ENCODE data around the gene TENM4.

DNA sequence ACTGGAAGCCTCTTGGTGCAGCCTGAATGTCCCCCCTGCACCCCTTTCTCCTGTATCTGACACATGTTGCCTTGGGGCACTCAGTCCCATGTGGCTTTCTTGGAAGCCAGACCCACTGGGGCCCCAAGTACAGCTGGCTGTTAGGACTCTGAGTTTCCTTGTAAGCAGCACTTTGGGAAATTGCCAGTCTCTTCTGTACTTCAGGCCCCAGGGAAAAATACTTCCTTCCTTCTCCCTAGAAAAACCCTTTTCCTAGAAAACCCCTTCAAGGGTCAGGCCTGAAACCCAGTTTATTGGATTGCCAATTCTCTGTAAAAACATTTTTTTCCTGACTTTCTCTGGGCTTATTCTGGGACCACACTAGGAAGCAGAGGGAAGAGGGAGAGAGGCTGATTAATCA lies 360.3 kb downstream of the TENM4 start:
- TF ChIP-seq ZIC2 (tag by site-specific recombination; IDR thresholded peaks at IDR 0.05), result no peak
- TF ChIP-seq ZNF404 (tag by site-specific recombination; IDR thresholded peaks at IDR 0.05), result no peak
- TF ChIP-seq ZNF274 (IDR thresholded peaks at IDR 0.05; ENCODE audit: low read length), result no peak
- no peak for TF ChIP-seq ZNF274 (tag by site-specific recombination; IDR thresholded peaks at IDR 0.05; ENCODE audit: borderline replicate concordance)
- no peak for TF ChIP-seq ZNF558 (tag by site-specific recombination; IDR thresholded peaks at IDR 0.05)
- TF ChIP-seq, protein P1, sequence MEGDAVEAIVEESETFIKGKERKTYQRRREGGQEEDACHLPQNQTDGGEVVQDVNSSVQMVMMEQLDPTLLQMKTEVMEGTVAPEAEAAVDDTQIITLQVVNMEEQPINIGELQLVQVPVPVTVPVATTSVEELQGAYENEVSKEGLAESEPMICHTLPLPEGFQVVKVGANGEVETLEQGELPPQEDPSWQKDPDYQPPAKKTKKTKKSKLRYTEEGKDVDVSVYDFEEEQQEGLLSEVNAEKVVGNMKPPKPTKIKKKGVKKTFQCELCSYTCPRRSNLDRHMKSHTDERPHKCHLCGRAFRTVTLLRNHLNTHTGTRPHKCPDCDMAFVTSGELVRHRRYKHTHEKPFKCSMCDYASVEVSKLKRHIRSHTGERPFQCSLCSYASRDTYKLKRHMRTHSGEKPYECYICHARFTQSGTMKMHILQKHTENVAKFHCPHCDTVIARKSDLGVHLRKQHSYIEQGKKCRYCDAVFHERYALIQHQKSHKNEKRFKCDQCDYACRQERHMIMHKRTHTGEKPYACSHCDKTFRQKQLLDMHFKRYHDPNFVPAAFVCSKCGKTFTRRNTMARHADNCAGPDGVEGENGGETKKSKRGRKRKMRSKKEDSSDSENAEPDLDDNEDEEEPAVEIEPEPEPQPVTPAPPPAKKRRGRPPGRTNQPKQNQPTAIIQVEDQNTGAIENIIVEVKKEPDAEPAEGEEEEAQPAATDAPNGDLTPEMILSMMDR (tag by site-specific recombination; IDR thresholded peaks at IDR 0.05), result no peak
- TF ChIP-seq, protein P2, sequence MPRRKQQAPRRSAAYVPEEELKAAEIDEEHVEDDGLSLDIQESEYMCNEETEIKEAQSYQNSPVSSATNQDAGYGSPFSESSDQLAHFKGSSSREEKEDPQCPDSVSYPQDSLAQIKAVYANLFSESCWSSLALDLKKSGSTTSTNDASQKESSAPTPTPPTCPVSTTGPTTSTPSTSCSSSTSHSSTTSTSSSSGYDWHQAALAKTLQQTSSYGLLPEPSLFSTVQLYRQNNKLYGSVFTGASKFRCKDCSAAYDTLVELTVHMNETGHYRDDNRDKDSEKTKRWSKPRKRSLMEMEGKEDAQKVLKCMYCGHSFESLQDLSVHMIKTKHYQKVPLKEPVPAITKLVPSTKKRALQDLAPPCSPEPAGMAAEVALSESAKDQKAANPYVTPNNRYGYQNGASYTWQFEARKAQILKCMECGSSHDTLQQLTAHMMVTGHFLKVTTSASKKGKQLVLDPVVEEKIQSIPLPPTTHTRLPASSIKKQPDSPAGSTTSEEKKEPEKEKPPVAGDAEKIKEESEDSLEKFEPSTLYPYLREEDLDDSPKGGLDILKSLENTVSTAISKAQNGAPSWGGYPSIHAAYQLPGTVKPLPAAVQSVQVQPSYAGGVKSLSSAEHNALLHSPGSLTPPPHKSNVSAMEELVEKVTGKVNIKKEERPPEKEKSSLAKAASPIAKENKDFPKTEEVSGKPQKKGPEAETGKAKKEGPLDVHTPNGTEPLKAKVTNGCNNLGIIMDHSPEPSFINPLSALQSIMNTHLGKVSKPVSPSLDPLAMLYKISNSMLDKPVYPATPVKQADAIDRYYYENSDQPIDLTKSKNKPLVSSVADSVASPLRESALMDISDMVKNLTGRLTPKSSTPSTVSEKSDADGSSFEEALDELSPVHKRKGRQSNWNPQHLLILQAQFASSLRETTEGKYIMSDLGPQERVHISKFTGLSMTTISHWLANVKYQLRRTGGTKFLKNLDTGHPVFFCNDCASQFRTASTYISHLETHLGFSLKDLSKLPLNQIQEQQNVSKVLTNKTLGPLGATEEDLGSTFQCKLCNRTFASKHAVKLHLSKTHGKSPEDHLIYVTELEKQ (tag by site-specific recombination; IDR thresholded peaks at IDR 0.05; ENCODE audit: borderline replicate concordance), result no peak
- TF ChIP-seq ZFP69B (tag by site-specific recombination; IDR thresholded peaks at IDR 0.05), result no peak
- TF ChIP-seq ZNF768 (tag by site-specific recombination; IDR thresholded peaks at IDR 0.05), result no peak
- no peak for TF ChIP-seq ZBTB21 (tag by site-specific recombination; IDR thresholded peaks at IDR 0.05)
- TF ChIP-seq, protein P3, sequence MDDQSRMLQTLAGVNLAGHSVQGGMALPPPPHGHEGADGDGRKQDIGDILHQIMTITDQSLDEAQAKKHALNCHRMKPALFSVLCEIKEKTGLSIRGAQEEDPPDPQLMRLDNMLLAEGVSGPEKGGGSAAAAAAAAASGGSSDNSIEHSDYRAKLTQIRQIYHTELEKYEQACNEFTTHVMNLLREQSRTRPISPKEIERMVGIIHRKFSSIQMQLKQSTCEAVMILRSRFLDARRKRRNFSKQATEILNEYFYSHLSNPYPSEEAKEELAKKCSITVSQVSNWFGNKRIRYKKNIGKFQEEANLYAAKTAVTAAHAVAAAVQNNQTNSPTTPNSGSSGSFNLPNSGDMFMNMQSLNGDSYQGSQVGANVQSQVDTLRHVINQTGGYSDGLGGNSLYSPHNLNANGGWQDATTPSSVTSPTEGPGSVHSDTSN (CRISPR knock-in tag; IDR thresholded peaks at IDR 0.05), result no peak
- TF ChIP-seq, protein P4, sequence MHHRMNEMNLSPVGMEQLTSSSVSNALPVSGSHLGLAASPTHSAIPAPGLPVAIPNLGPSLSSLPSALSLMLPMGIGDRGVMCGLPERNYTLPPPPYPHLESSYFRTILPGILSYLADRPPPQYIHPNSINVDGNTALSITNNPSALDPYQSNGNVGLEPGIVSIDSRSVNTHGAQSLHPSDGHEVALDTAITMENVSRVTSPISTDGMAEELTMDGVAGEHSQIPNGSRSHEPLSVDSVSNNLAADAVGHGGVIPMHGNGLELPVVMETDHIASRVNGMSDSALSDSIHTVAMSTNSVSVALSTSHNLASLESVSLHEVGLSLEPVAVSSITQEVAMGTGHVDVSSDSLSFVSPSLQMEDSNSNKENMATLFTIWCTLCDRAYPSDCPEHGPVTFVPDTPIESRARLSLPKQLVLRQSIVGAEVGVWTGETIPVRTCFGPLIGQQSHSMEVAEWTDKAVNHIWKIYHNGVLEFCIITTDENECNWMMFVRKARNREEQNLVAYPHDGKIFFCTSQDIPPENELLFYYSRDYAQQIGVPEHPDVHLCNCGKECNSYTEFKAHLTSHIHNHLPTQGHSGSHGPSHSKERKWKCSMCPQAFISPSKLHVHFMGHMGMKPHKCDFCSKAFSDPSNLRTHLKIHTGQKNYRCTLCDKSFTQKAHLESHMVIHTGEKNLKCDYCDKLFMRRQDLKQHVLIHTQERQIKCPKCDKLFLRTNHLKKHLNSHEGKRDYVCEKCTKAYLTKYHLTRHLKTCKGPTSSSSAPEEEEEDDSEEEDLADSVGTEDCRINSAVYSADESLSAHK (tag by site-specific recombination; IDR thresholded peaks at IDR 0.05), result no peak
- no peak for TF ChIP-seq ZFHX2 (tag by site-specific recombination; conservative IDR thresholded peaks at IDR 0.05)
- TF ChIP-seq, protein P5, sequence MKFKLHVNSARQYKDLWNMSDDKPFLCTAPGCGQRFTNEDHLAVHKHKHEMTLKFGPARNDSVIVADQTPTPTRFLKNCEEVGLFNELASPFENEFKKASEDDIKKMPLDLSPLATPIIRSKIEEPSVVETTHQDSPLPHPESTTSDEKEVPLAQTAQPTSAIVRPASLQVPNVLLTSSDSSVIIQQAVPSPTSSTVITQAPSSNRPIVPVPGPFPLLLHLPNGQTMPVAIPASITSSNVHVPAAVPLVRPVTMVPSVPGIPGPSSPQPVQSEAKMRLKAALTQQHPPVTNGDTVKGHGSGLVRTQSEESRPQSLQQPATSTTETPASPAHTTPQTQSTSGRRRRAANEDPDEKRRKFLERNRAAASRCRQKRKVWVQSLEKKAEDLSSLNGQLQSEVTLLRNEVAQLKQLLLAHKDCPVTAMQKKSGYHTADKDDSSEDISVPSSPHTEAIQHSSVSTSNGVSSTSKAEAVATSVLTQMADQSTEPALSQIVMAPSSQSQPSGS (tag by site-specific recombination; IDR thresholded peaks at IDR 0.05; ENCODE audit: low read depth), result no peak
- no peak for TF ChIP-seq MYNN (tag by site-specific recombination; IDR thresholded peaks at IDR 0.05; ENCODE audit: borderline replicate concordance)
